GM12872 (cell line): Measurements from ENCODE around the gene TMEM9B.

ENCODE experiments used
- CTCF ChIP-seq: IDR thresholded peaks from 3 replicates; pipeline ENCODE4 v1.5.1; 2011; ENCODE audit warnings: low read depth, mild to moderate bottlenecking, low read length, moderate library complexity; ENCODE audit not compliant: insufficient read depth

Gene TMEM9B

GRCh38 chr11:8987446-8987845 is 23.2 kb upstream of the TMEM9B start:
- no peak for TF ChIP-seq CTCF

- no peak for TF ChIP-seq CTCF
Observed at GRCh38 chr11:8985462-8985861, 21.2 kb upstream of the TMEM9B start.

GRCh38 chr11:8983552-8983951 is 19.3 kb upstream of the TMEM9B start:
- no peak for TF ChIP-seq CTCF

GRCh38 chr11:8980485-8980884 is 16.2 kb upstream of the TMEM9B start:
- TF ChIP-seq CTCF = no peak

- no peak for TF ChIP-seq CTCF
Observed at GRCh38 chr11:8973121-8973520, 8.9 kb upstream of the TMEM9B start.

- TF ChIP-seq CTCF = no peak
Observed at GRCh38 chr11:8971924-8972316, 7.7 kb upstream of the TMEM9B start.

- TF ChIP-seq CTCF = no peak
Observed at GRCh38 chr11:8971196-8971923, 7.1 kb upstream of the TMEM9B start.
